ENCODE data around the gene UBE2I. TPM values are rescaled to one million over a fixed set of nuclear protein-coding genes. Genes with fewer than 3 reads are reported as not detected.

Gene UBE2I
- total RNA-seq, 1 experiment from 2014 or later, result 212 TPM

DNA sequence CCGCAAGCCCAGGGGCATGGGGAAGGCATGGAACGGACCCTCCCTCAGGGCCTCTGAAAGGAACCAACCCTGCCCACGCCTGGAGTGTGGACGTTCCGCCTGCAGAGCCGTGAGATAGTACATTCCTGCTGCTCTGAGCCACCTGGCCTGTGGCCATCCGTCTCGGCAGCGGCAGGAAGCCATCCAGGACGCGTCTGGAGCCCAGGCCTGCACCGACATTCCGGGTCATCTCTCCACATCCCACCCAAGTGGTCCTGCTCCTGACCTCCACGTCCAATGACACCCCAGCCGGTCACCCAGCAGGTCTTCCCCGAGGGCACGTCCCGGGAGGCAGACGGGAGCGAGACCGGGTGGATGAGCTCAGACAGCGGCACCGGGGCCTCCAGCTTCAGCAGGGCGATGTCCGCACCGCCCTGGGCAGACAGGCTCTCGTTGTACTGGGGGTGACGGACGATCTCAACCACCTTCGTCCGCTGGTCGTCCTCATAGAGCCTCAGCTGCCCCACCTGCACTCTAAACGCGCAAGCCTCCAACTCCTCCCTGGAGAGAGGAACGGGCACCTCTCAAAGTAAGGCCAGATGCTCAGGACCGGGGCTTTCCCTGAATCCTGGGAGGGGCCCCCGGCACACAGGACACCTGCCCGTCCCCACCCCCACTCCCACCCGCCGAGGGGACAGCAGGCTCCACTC lies 21.3 kb upstream of the UBE2I start:
- H3K9ac ChIP-seq (ENCODE audit: low read length), result no peak overlapping the region
- H2AFZ ChIP-seq (ENCODE audit: low read depth, low read length, poor library complexity, severe bottlenecking), result no peak overlapping the region
- no peaks in the 10 kb centered on the region for H3K79me2 ChIP-seq (ENCODE audit: insufficient read depth, low read length)
- H3K27ac ChIP-seq (ENCODE audit: low read depth, low read length), result no peak overlapping the region
- ChIA-PET RAD21 (ENCODE audit: low non-redundant PET in 1 of 2, low total read pairs in 2 of 2, uncharacterized antibody in 2 of 2, unreplicated experiment in 2 of 2) (no interaction called here), POLR2A (no interaction called here), CTCF (no interaction called here)
- H3K4me1 ChIP-seq (ENCODE audit: control insufficient read depth in 1 of 2, insufficient read depth in 2 of 2, low read length in 2 of 2), result peaks cover 4 to 25% of the 10 kb centered on the region in 2 experiments; a peak in 3 of 4 replicates
- BruUV-seq (replicated peaks), result no TSS peak
- no peaks in the 10 kb centered on the region for H3K9me3 ChIP-seq (ENCODE audit: control insufficient read depth in 1 of 2, insufficient read depth in 1 of 2, low read depth in 1 of 2, low read length in 2 of 2)
- TF ChIP-seq JUND (IDR thresholded peaks at IDR 0.05) (no peak), TCF7L2 (IDR thresholded peaks at IDR 0.05; ENCODE audit: borderline replicate concordance, extremely low read depth, insufficient read depth, insufficient read length) (no peak), ELF1 (IDR thresholded peaks at IDR 0.05; ENCODE audit: borderline replicate concordance, low read depth) (no peak), ZFX (IDR thresholded peaks at IDR 0.05) (no peak), CEBPB (IDR thresholded peaks at IDR 0.05; ENCODE audit: low read depth) (no peak), RAD21 (IDR thresholded peaks at IDR 0.05; ENCODE audit: low read depth) (no peak), ZNF274 (IDR thresholded peaks at IDR 0.05; ENCODE audit: low read depth, low read length) (no peak), CBX3 (IDR thresholded peaks at IDR 0.05; ENCODE audit: low read depth) (no peak), EGR1 (IDR thresholded peaks at IDR 0.05; ENCODE audit: low read depth) (no peak)
- TF ChIP-seq, protein P1, sequence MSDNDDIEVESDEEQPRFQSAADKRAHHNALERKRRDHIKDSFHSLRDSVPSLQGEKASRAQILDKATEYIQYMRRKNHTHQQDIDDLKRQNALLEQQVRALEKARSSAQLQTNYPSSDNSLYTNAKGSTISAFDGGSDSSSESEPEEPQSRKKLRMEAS (IDR thresholded peaks at IDR 0.05), result no peak
- TF ChIP-seq, protein P2, sequence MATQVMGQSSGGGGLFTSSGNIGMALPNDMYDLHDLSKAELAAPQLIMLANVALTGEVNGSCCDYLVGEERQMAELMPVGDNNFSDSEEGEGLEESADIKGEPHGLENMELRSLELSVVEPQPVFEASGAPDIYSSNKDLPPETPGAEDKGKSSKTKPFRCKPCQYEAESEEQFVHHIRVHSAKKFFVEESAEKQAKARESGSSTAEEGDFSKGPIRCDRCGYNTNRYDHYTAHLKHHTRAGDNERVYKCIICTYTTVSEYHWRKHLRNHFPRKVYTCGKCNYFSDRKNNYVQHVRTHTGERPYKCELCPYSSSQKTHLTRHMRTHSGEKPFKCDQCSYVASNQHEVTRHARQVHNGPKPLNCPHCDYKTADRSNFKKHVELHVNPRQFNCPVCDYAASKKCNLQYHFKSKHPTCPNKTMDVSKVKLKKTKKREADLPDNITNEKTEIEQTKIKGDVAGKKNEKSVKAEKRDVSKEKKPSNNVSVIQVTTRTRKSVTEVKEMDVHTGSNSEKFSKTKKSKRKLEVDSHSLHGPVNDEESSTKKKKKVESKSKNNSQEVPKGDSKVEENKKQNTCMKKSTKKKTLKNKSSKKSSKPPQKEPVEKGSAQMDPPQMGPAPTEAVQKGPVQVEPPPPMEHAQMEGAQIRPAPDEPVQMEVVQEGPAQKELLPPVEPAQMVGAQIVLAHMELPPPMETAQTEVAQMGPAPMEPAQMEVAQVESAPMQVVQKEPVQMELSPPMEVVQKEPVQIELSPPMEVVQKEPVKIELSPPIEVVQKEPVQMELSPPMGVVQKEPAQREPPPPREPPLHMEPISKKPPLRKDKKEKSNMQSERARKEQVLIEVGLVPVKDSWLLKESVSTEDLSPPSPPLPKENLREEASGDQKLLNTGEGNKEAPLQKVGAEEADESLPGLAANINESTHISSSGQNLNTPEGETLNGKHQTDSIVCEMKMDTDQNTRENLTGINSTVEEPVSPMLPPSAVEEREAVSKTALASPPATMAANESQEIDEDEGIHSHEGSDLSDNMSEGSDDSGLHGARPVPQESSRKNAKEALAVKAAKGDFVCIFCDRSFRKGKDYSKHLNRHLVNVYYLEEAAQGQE (IDR thresholded peaks at IDR 0.05; ENCODE audit: low read depth), result no peak
- TF ChIP-seq, protein P3, sequence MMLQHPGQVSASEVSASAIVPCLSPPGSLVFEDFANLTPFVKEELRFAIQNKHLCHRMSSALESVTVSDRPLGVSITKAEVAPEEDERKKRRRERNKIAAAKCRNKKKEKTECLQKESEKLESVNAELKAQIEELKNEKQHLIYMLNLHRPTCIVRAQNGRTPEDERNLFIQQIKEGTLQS (IDR thresholded peaks at IDR 0.05), result no peak
- no peak for ATAC-seq
- no peaks in the 10 kb centered on the region for H3K27me3 ChIP-seq (ENCODE audit: insufficient read depth, low read length)
- no peak for DNase-seq (ENCODE audit: low read depth, low spot score)
- no peaks in the 10 kb centered on the region for H3K36me3 ChIP-seq (ENCODE audit: control insufficient read depth in 1 of 2, insufficient read depth in 2 of 2, low read length in 2 of 2)
- H3K4me2 ChIP-seq (ENCODE audit: low read length), result no peak overlapping the region
- no peak overlapping the region for H3K4me3 ChIP-seq (replicated peaks in 1 of 2; ENCODE audit: low read depth in 1 of 2, low read length in 2 of 2)
- H4K20me1 ChIP-seq (ENCODE audit: insufficient read depth), result no peaks in the 10 kb centered on the region
- H3K9me2 ChIP-seq (ENCODE audit: insufficient read depth), result no peaks in the 10 kb centered on the region
- intact Hi-C loops (cut with micrococcal nuclease), result no loop called here

All from HCT116 (cell line).